Body of pancreas (tissue), 4 donors: ENCODE data around the gene PERM1. TPM values are rescaled to one million over a fixed set of nuclear protein-coding genes. Genes with fewer than 3 reads are reported as not detected.
A peak's percentile ranks its signal among the peaks of the same experiment; 100 is the strongest.

Source experiments
- ATAC-seq: fragments of 150-250 bp; one replicate; pipeline ENCODE4 v1.9.1; 2016
- DNase-seq, 4 donors: peaks; one replicate each; pipeline ENCODE4 v3.0.0-alpha.2; 2019
- H3K27ac ChIP-seq, 4 donors: fragments of 200-600 bp; sonication (generic); 1 replicate in 3 of 4; 2 replicates in 1 of 4; pipeline versions ENCODE4 v1.5.1 to v1.6.1; 2016 to 2019; ENCODE audit warnings: mild to moderate bottlenecking in 1 of 4, mixed read lengths in 1 of 4, moderate library complexity in 1 of 4
- H3K27me3 ChIP-seq, 2 donors: fragments of 200-600 bp; sonication (generic); one replicate each; pipeline ENCODE4 v1.6.0; 2016; ENCODE audit warnings: mild to moderate bottlenecking in 1 of 2
- H3K36me3 ChIP-seq, 2 donors: fragments of 200-600 bp; sonication (generic); replicated peaks in 1 of 2; 2 replicates each; pipeline ENCODE4 v1.5.1; 2016; ENCODE audit warnings: low read depth in 2 of 2; ENCODE audit not compliant: insufficient read depth in 1 of 2
- H3K4me1 ChIP-seq: fragments of 200-600 bp; sonication (generic); one replicate; pipeline ENCODE4 v1.6.0; 2016
- H3K4me3 ChIP-seq, 2 donors: fragments of 200-600 bp; sonication (generic); 1 replicate in 1 of 2; 2 replicates in 1 of 2; pipeline ENCODE4 v1.5.1; 2016 to 2019
- H3K9me3 ChIP-seq, 3 donors: fragments of 200-600 bp; sonication (generic); 1 replicate in 2 of 3; 2 replicates in 1 of 3; pipeline ENCODE4 v1.5.1; 2016
- CTCF ChIP-seq, 7 experiments: fragments of 450-650 bp in 4 of 7; fragments of 200-600 bp in 3 of 7; sonication (generic) in 3 of 7; IDR thresholded peaks; one replicate each; pipeline ENCODE4 v1.5.1; 2016 to 2019; ENCODE audit warnings: antibody characterized with exemption in 7 of 7
- POLR2A ChIP-seq, 3 donors: fragments of 450-650 bp; IDR thresholded peaks; one replicate each; pipeline ENCODE4 v1.6.1; 2016; ENCODE audit warnings: antibody characterized with exemption in 3 of 3, mild to moderate bottlenecking in 2 of 3
- WGBS, 2 donors: methylation state at CpG; one replicate each; pipeline ENCODE4 v1.1.5; 2017; 5-methylcytosine and 5-hydroxymethylcytosine counted together
- intact Hi-C: fragments of 100-400 bp; cut with DNase I; formaldehyde crosslinking; loops from one replicate; pipeline ENCODE4 v1.15.1; 2023
- total RNA-seq, 2 donors: library from RNA; depleted of rRNA; stranded (reverse); fragments of >200 nt; gene quantifications; one replicate each; pipeline ENCODE4 v1.1.0, GENCODE V29; 2016

Gene PERM1
- total RNA-seq, 2 donors from 2014 or later = not detected

GRCh38 chr1:933603-933940, 48.3 kb downstream of the PERM1 start:
- WGBS, 2 donors = 7 to 8% methylated on average over 3 to 10 of the region's 10 CpGs
- TF ChIP-seq POLR2A (IDR thresholded peaks at IDR 0.05) (no peak), CTCF (IDR thresholded peaks at IDR 0.05) (no peak)

GRCh38 chr1:932776-933602, 48.9 kb downstream of the PERM1 start:
- no peak overlapping the region for H3K4me3 ChIP-seq
- DNase-seq (peak in 2 of 4 donors; percentile 28 to 51), ATAC-seq (no peak)
- no peaks in the 10 kb centered on the region for H3K36me3 ChIP-seq
- H3K27ac ChIP-seq = no peak overlapping the region
- TF ChIP-seq CTCF (IDR thresholded peaks at IDR 0.05) (no peak), POLR2A (IDR thresholded peaks at IDR 0.05) (no peak)
- no peaks in the 10 kb centered on the region for H3K9me3 ChIP-seq
- peaks cover 12% of the 10 kb centered on the region for H3K4me1 ChIP-seq
- peaks cover 0 to 29% of the 10 kb centered on the region in 2 donors for H3K27me3 ChIP-seq
- intact Hi-C loops = no loop called here
- 42 to 50% methylated on average over 13 to 24 of the region's 25 CpGs for WGBS, 2 donors

More at GRCh38 chr1:933603-933940, 48.3 kb downstream of the PERM1 start:
- Histone ChIP-seq H3K27ac (no peak overlapping the region), H3K4me1 (peaks cover 12% of the 10 kb centered on the region), H3K9me3 (no peaks in the 10 kb centered on the region), H3K36me3 (no peaks in the 10 kb centered on the region), H3K4me3 (no peak overlapping the region), H3K27me3 (peaks cover 0 to 29% of the 10 kb centered on the region in 2 donors)
- DNase-seq = no peak
- intact Hi-C loops = no loop called here
- ATAC-seq = no peak

GRCh38 chr1:932173-932510, 49.8 kb downstream of the PERM1 start:
- WGBS, 2 donors = 47 to 65% methylated on average over 14 of the region's 16 CpGs
- Histone ChIP-seq H3K4me3 (no peak overlapping the region), H3K27ac (no peak overlapping the region), H3K9me3 (no peaks in the 10 kb centered on the region), H3K36me3 (no peaks in the 10 kb centered on the region), H3K27me3 (peaks cover 0 to 31% of the 10 kb centered on the region in 2 donors), H3K4me1 (peaks cover 12% of the 10 kb centered on the region)
- TF ChIP-seq CTCF (IDR thresholded peaks at IDR 0.05) = no peak
- no peak for TF ChIP-seq POLR2A (IDR thresholded peaks at IDR 0.05)
- no peak for DNase-seq
- no peak for ATAC-seq
- intact Hi-C loops = no loop called here

- Histone ChIP-seq H3K27ac (no peak overlapping the region), H3K4me1 (peaks cover 12% of the 10 kb centered on the region), H3K27me3 (peaks cover 0 to 31% of the 10 kb centered on the region in 2 donors), H3K36me3 (no peaks in the 10 kb centered on the region), H3K9me3 (no peaks in the 10 kb centered on the region), H3K4me3 (no peak overlapping the region)
- 48 to 49% methylated on average over 15 of the region's 15 CpGs for WGBS, 2 donors
- no peak for DNase-seq
- TF ChIP-seq CTCF (IDR thresholded peaks at IDR 0.05) = no peak
- no peak for TF ChIP-seq POLR2A (IDR thresholded peaks at IDR 0.05)
- intact Hi-C loops = no loop called here
- ATAC-seq = no peak
Measured at GRCh38 chr1:931380-932172, 50.3 kb downstream of the PERM1 start.
